NT2/D1 (cell line): ENCODE results near the gene ATE1.

Experiments
- DNase-seq: peaks from one replicate; pipeline ENCODE4 v3.0.0-alpha.2; 2011; ENCODE audit warnings: low read depth, low spot score
- H3K27me3 ChIP-seq: 2 replicates; pipeline ENCODE4 v1.6.0; 2011; ENCODE audit warnings: mild to moderate bottlenecking; ENCODE audit not compliant: insufficient read length, insufficient read depth
- H3K36me3 ChIP-seq: 2 replicates; pipeline ENCODE4 v1.6.1; 2011; ENCODE audit warnings: mild to moderate bottlenecking, low read length, mixed read lengths; ENCODE audit not compliant: insufficient read depth, insufficient read length
- H3K4me1 ChIP-seq: 2 replicates; pipeline ENCODE4 v1.5.1; 2011; ENCODE audit not compliant: insufficient read depth, insufficient read length
- H3K4me3 ChIP-seq: 2 replicates; pipeline ENCODE4 v1.5.1; 2011; ENCODE audit warnings: low read depth; ENCODE audit not compliant: insufficient read length
- H3K9ac ChIP-seq: 2 replicates; pipeline ENCODE4 v1.6.0; 2011; ENCODE audit warnings: low read depth; ENCODE audit not compliant: insufficient read length
- H3K9me3 ChIP-seq: 2 replicates; pipeline ENCODE4 v1.5.1; 2011; ENCODE audit warnings: mild to moderate bottlenecking, low read length; ENCODE audit not compliant: insufficient read depth
- SUZ12 ChIP-seq: IDR thresholded peaks from 2 replicates; pipeline ENCODE4 v1.6.1; 2011; ENCODE audit not compliant: insufficient read length, insufficient read depth; ENCODE audit errors: extremely low read depth
- YY1 ChIP-seq: IDR thresholded peaks from 2 replicates; pipeline ENCODE4 v1.6.1; 2011; ENCODE audit not compliant: insufficient read length, insufficient read depth
- ZNF274 ChIP-seq: IDR thresholded peaks from 2 replicates; pipeline ENCODE4 v1.6.1; 2011; ENCODE audit warnings: mild to moderate bottlenecking, low read depth, low read length

The ATE1 gene

GRCh38 chr10:121862649-121863048 is 65.2 kb downstream of the ATE1 start:
- Histone ChIP-seq H3K9me3 (no peaks in the 10 kb centered on the region), H3K36me3 (no peaks in the 10 kb centered on the region), H3K9ac (no peak overlapping the region), H3K4me1 (no peaks in the 10 kb centered on the region), H3K27me3 (no peaks in the 10 kb centered on the region), H3K4me3 (no peak overlapping the region)
- TF ChIP-seq ZNF274 (no peak), YY1 (no peak), SUZ12 (no peak)
- no peak for DNase-seq

GRCh38 chr10:121862042-121862441 is 65.8 kb downstream of the ATE1 start:
- H3K27me3 ChIP-seq, result no peaks in the 10 kb centered on the region
- H3K4me1 ChIP-seq, result no peaks in the 10 kb centered on the region
- H3K4me3 ChIP-seq, result no peak overlapping the region
- TF ChIP-seq SUZ12, result no peak
- no peak for TF ChIP-seq ZNF274
- TF ChIP-seq YY1, result no peak
- no peak overlapping the region for H3K9ac ChIP-seq
- no peak for DNase-seq
- H3K9me3 ChIP-seq, result no peaks in the 10 kb centered on the region
- no peaks in the 10 kb centered on the region for H3K36me3 ChIP-seq

- no peak overlapping the region for H3K9ac ChIP-seq
- H3K27me3 ChIP-seq, result no peaks in the 10 kb centered on the region
- no peaks in the 10 kb centered on the region for H3K4me1 ChIP-seq
- H3K4me3 ChIP-seq, result no peak overlapping the region
- DNase-seq, result no peak
- TF ChIP-seq ZNF274 (no peak), SUZ12 (no peak), YY1 (no peak)
- no peaks in the 10 kb centered on the region for H3K36me3 ChIP-seq
- H3K9me3 ChIP-seq, result no peaks in the 10 kb centered on the region
Observed at GRCh38 chr10:121860810-121861209, 67.0 kb downstream of the ATE1 start.

GRCh38 chr10:121854809-121855445 is 72.9 kb downstream of the ATE1 start:
- H3K9ac ChIP-seq, result no peak overlapping the region
- H3K9me3 ChIP-seq, result no peaks in the 10 kb centered on the region
- H3K36me3 ChIP-seq, result no peaks in the 10 kb centered on the region
- TF ChIP-seq ZNF274 (no peak), SUZ12 (no peak), YY1 (no peak)
- no peak for DNase-seq
- H3K4me3 ChIP-seq, result no peak overlapping the region
- no peaks in the 10 kb centered on the region for H3K4me1 ChIP-seq
- H3K27me3 ChIP-seq, result no peaks in the 10 kb centered on the region

- Histone ChIP-seq H3K27me3 (no peaks in the 10 kb centered on the region), H3K36me3 (peaks cover 3% of the 10 kb centered on the region), H3K4me1 (no peaks in the 10 kb centered on the region), H3K9ac (no peak overlapping the region), H3K4me3 (no peak overlapping the region), H3K9me3 (no peaks in the 10 kb centered on the region)
- no peak for TF ChIP-seq YY1
- no peak for DNase-seq
Observed at GRCh38 chr10:121853950-121854349, 73.9 kb downstream of the ATE1 start.

- no peak for DNase-seq
- peaks cover 3% of the 10 kb centered on the region for H3K36me3 ChIP-seq
Observed at GRCh38 chr10:121851786-121852185, 76.0 kb downstream of the ATE1 start.

GRCh38 chr10:121848082-121848481 is 79.7 kb downstream of the ATE1 start:
- no peak overlapping the region for H3K4me3 ChIP-seq
- no peaks in the 10 kb centered on the region for H3K9me3 ChIP-seq
- H3K9ac ChIP-seq, result no peak overlapping the region
- TF ChIP-seq YY1 (no peak), ZNF274 (no peak), SUZ12 (no peak)
- H3K27me3 ChIP-seq, result no peaks in the 10 kb centered on the region
- peaks cover 6% of the 10 kb centered on the region for H3K36me3 ChIP-seq
- no peak for DNase-seq
- no peaks in the 10 kb centered on the region for H3K4me1 ChIP-seq

More at GRCh38 chr10:121851786-121852185, 76.0 kb downstream of the ATE1 start:
- no peaks in the 10 kb centered on the region for H3K4me1 ChIP-seq
- H3K9me3 ChIP-seq, result no peaks in the 10 kb centered on the region
- no peaks in the 10 kb centered on the region for H3K27me3 ChIP-seq
- no peak overlapping the region for H3K4me3 ChIP-seq
- TF ChIP-seq ZNF274 (no peak), SUZ12 (no peak), YY1 (no peak)
- H3K9ac ChIP-seq, result no peak overlapping the region

GRCh38 chr10:121846555-121846954 is 81.3 kb downstream of the ATE1 start:
- no peaks in the 10 kb centered on the region for H3K4me1 ChIP-seq
- TF ChIP-seq ZNF274 (no peak), YY1 (no peak), SUZ12 (no peak)
- H3K9ac ChIP-seq, result no peak overlapping the region
- H3K4me3 ChIP-seq, result no peak overlapping the region
- no peaks in the 10 kb centered on the region for H3K27me3 ChIP-seq
- peaks cover 6% of the 10 kb centered on the region for H3K36me3 ChIP-seq
- DNase-seq, result no peak
- no peaks in the 10 kb centered on the region for H3K9me3 ChIP-seq
